HCT116 (cell line): Measurements from ENCODE around the gene LRIG1. TPM values are rescaled to one million over a fixed set of nuclear protein-coding genes. Genes with fewer than 3 reads are reported as not detected.

Experiments
- ATAC-seq: fragments of 200-7000 bp; cut with Tn5 transposase; 2 replicates; pipeline ENCODE4 v1.9.1; 2020; ENCODE audit warnings: mild to moderate bottlenecking, moderate library complexity
- BruUV-seq: library from RNA; stranded (reverse); fragments of 400-500 nt; replicated peaks from 2 replicates; lab custom pipeline; 2021; lab: Mats Ljungman, UMichigan
- CTCF ChIA-PET: fragments of 300-600 bp; sonication (Branson Sonifier 250); formaldehyde crosslinking; loops from one replicate; lab custom pipeline; 2021; ENCODE audit warnings: antibody characterized with exemption; lab: Charles Lee
- POLR2A ChIA-PET: fragments of 300-600, 350-600 bp; sonication (Branson Sonifier 250); formaldehyde crosslinking; loops from one replicate; lab custom pipeline; 2021; ENCODE audit warnings: antibody characterized with exemption; lab: Charles Lee
- RAD21 ChIA-PET, 2 experiments: fragments of 300-600 bp; sonication (Branson Sonifier 250); formaldehyde crosslinking; loops; one replicate each; lab custom pipeline; 2023; ENCODE audit warnings: low total read pairs in 2 of 2; ENCODE audit not compliant: uncharacterized antibody in 2 of 2, unreplicated experiment in 2 of 2, low non-redundant PET in 1 of 2; lab: Charles Lee
- DNase-seq: peaks from one replicate; pipeline ENCODE4 v3.0.0-alpha.2; 2010; ENCODE audit warnings: low read depth, low spot score
- H2AFZ ChIP-seq: fragments of 200-600 bp; shearing (Covaris generic), sonication (generic); 2 replicates; pipeline ENCODE4 v1.6.1; 2017; ENCODE audit warnings: low read depth, mixed run types, mixed read lengths, antibody characterized with exemption, low read length; ENCODE audit not compliant: poor library complexity, severe bottlenecking
- H3K27ac ChIP-seq: 2 replicates; pipeline ENCODE4 v1.5.1; 2012; ENCODE audit warnings: low read depth, low read length
- H3K27me3 ChIP-seq: fragments of 200-600 bp; sonication (generic); 2 replicates; pipeline ENCODE4 v1.6.1; 2016; ENCODE audit warnings: mixed run types, low read length, mixed read lengths; ENCODE audit not compliant: insufficient read depth
- H3K36me3 ChIP-seq, 2 experiments: fragments of 200-500 bp in 1 of 2; fragments of 200-600 bp in 1 of 2; sonication (Bioruptor generic) in 1 of 2; sonication (generic) in 1 of 2; 2 replicates each; pipeline versions ENCODE4 v1.5.1 to v1.6.1; 2014 to 2016; ENCODE audit warnings: low read length in 2 of 2, inconsistent platforms in 1 of 2, mixed read lengths in 1 of 2, mixed run types in 1 of 2; ENCODE audit not compliant: insufficient read depth in 2 of 2, control insufficient read depth in 1 of 2
- H3K4me1 ChIP-seq, 2 experiments: fragments of 200-600 bp in 1 of 2; sonication (generic) in 1 of 2; 2 replicates each; pipeline versions ENCODE4 v1.5.1 to v1.6.1; 2012 to 2017; ENCODE audit warnings: low read length in 2 of 2, inconsistent platforms in 1 of 2, mild to moderate bottlenecking in 1 of 2, mixed read lengths in 1 of 2, mixed run types in 1 of 2, moderate library complexity in 1 of 2; ENCODE audit not compliant: insufficient read depth in 2 of 2, control insufficient read depth in 1 of 2
- H3K4me2 ChIP-seq: fragments of 200-600 bp; sonication (generic); 2 replicates; pipeline ENCODE4 v1.6.1; 2017; ENCODE audit warnings: mixed run types, low read length, mixed read lengths
- H3K4me3 ChIP-seq, 2 experiments: fragments of 200-600 bp in 1 of 2; sonication (generic) in 1 of 2; replicated peaks in 1 of 2; 2 replicates each; pipeline ENCODE4 v1.5.1; 2011 to 2016; ENCODE audit warnings: low read length in 2 of 2, control low read depth in 1 of 2, low read depth in 1 of 2, mild to moderate bottlenecking in 1 of 2, mixed read lengths in 1 of 2, mixed run types in 1 of 2
- H3K79me2 ChIP-seq: fragments of 200-600 bp; sonication (generic); 2 replicates; pipeline ENCODE4 v1.6.1; 2017; ENCODE audit warnings: mild to moderate bottlenecking, mixed run types, low read length, moderate library complexity, mixed read lengths; ENCODE audit not compliant: insufficient read depth
- H3K9ac ChIP-seq: fragments of 200-600 bp; sonication (generic); 2 replicates; pipeline ENCODE4 v1.6.1; 2016; ENCODE audit warnings: low read length, mixed read lengths
- H3K9me2 ChIP-seq: fragments of 200-600 bp; sonication (generic), shearing (Covaris generic); 2 replicates; pipeline ENCODE4 v1.6.1; 2017; ENCODE audit warnings: mixed run types, mild to moderate bottlenecking, moderate library complexity; ENCODE audit not compliant: insufficient read depth
- H3K9me3 ChIP-seq, 2 experiments: fragments of 200-500 bp in 1 of 2; fragments of 200-600 bp in 1 of 2; sonication (Bioruptor generic) in 1 of 2; sonication (generic) in 1 of 2; 2 replicates each; pipeline ENCODE4 v1.6.1; 2014 to 2017; ENCODE audit warnings: low read length in 2 of 2, mixed read lengths in 2 of 2, inconsistent platforms in 1 of 2, low read depth in 1 of 2, mild to moderate bottlenecking in 1 of 2, mixed run types in 1 of 2, moderate library complexity in 1 of 2; ENCODE audit not compliant: control insufficient read depth in 1 of 2, insufficient read depth in 1 of 2
- H4K20me1 ChIP-seq: fragments of 200-600 bp; sonication (generic), shearing (Covaris generic); 2 replicates; pipeline ENCODE4 v1.6.1; 2017; ENCODE audit warnings: mixed run types, mild to moderate bottlenecking, moderate library complexity; ENCODE audit not compliant: insufficient read depth
- CBX3 ChIP-seq: IDR thresholded peaks from 2 replicates; pipeline ENCODE4 v1.6.1; 2012; ENCODE audit warnings: low read depth
- CEBPB ChIP-seq: IDR thresholded peaks from 2 replicates; pipeline ENCODE4 v1.6.1; 2012; ENCODE audit warnings: low read depth
- ELF1 ChIP-seq: IDR thresholded peaks from 2 replicates; pipeline ENCODE4 v1.6.1; 2012; ENCODE audit warnings: low read depth, borderline replicate concordance
- EZH2phosphoT487 ChIP-seq: fragments of 200-600 bp; IDR thresholded peaks from 2 replicates; pipeline ENCODE4 v1.6.1; 2018; ENCODE audit warnings: antibody characterized with exemption, borderline replicate concordance
- FOSL1 ChIP-seq: IDR thresholded peaks from 2 replicates; pipeline ENCODE4 v1.6.1; 2012; ENCODE audit warnings: low read depth
- JUND ChIP-seq: IDR thresholded peaks from 2 replicates; pipeline ENCODE4 v1.6.1; 2012
- MAX ChIP-seq: IDR thresholded peaks from 2 replicates; pipeline ENCODE4 v1.6.1; 2012
- POLR2A ChIP-seq: IDR thresholded peaks from 2 replicates; pipeline ENCODE4 v1.7.0; 2011; ENCODE audit warnings: borderline replicate concordance; ENCODE audit not compliant: insufficient read depth, insufficient read length; ENCODE audit errors: extremely low read depth
- POLR2AphosphoS5 ChIP-seq: IDR thresholded peaks from 2 replicates; pipeline ENCODE4 v1.6.1; 2011; ENCODE audit warnings: mild to moderate bottlenecking, low read depth, low read length, moderate library complexity
- RAD21 ChIP-seq: IDR thresholded peaks from 2 replicates; pipeline ENCODE4 v1.6.1; 2012; ENCODE audit warnings: low read depth, mild to moderate bottlenecking
- SIN3A ChIP-seq: IDR thresholded peaks from 2 replicates; pipeline ENCODE4 v1.6.1; 2012; ENCODE audit warnings: low read depth
- SP1 ChIP-seq: IDR thresholded peaks from 2 replicates; pipeline ENCODE4 v1.6.1; 2012; ENCODE audit warnings: low read depth
- SRF ChIP-seq: IDR thresholded peaks from 2 replicates; pipeline ENCODE4 v1.6.1; 2012; ENCODE audit warnings: low read depth
- TCF7L2 ChIP-seq: IDR thresholded peaks from 2 replicates; pipeline ENCODE4 v1.7.0; 2011; ENCODE audit warnings: borderline replicate concordance, inconsistent platforms; ENCODE audit not compliant: insufficient read depth, insufficient read length; ENCODE audit errors: extremely low read depth
- YY1 ChIP-seq: IDR thresholded peaks from 2 replicates; pipeline ENCODE4 v1.6.1; 2011; ENCODE audit warnings: low read length, low read depth, moderate library complexity, mild to moderate bottlenecking; ENCODE audit not compliant: insufficient replicate concordance; ENCODE audit errors: extremely low read depth
- ZFX ChIP-seq: fragments of 450-650 bp; IDR thresholded peaks from 2 replicates; pipeline ENCODE4 v1.6.1; 2017
- intact Hi-C: fragments of 100-400 bp; cut with micrococcal nuclease; formaldehyde crosslinking; loops from 2 replicates; pipeline ENCODE4 v1.10.0; 2022
- total RNA-seq: library from RNA; stranded (reverse); gene quantifications from one replicate; pipeline ENCODE4 v1.2.1, GENCODE V29; 2021; ENCODE audit not compliant: unreplicated experiment
- TF ChIP-seq, protein P1 (sequence below): IDR thresholded peaks from 2 replicates; pipeline ENCODE4 v1.6.1; 2012
- TF ChIP-seq, protein P2 (sequence below), 3 experiments: fragments of 200-600 bp in 1 of 3; sonication (generic) in 1 of 3; IDR thresholded peaks in 2 of 3; conservative IDR thresholded peaks in 1 of 3; 2 replicates each; pipeline ENCODE4 v1.5.1; 2012 to 2017; ENCODE audit warnings: low read depth in 2 of 3, low read length in 2 of 3, antibody characterized with exemption in 1 of 3, borderline replicate concordance in 1 of 3, control low read depth in 1 of 3, mild to moderate bottlenecking in 1 of 3, mixed read lengths in 1 of 3, mixed run types in 1 of 3, moderate library complexity in 1 of 3; ENCODE audit not compliant: insufficient read depth in 1 of 3
- TF ChIP-seq, protein P3 (sequence below): IDR thresholded peaks from 2 replicates; pipeline ENCODE4 v1.6.1; 2012; ENCODE audit warnings: low read depth
- TF ChIP-seq, protein P4 (sequence below): IDR thresholded peaks from 2 replicates; pipeline ENCODE4 v1.6.1; 2011; ENCODE audit warnings: mild to moderate bottlenecking, low read length, moderate library complexity; ENCODE audit not compliant: insufficient replicate concordance; ENCODE audit errors: extremely low read depth

LRIG1 gene
- total RNA-seq, 1 experiment from 2014 or later, result 3.1 TPM

DNA sequence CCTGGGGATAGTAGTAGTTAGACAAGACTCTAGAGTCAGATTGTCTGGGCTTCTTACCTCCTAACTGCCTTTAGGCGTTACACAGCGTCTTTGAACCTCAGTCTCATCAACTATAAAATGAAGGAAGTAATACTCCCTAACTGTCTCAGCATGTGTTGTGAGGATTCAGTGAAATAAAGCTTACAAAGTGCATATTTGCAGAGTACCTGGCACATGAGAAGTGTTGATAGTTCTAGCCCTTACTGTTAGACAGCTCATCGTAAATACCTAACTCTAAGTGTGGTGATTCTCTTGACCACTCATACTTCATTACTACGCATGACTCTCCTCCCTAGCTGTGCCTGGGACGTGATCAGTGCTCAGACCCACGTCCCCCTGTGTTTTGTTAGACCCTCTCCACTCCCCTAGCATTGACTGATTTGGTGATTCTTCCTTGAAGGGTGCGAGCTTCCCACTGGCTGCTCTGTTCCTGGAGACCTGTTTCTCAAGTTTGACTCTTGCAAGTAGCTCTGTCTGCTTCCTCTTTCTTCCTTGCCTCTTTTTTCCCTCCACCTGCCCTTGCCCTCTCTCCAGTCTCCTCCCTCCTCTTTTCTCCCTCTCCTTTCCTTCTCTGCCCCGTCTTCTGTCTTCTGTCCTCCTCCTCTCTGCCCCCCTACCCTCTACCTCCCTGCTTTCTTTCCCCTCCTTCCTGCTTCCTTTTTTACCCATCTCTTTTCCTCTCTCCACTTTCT is 155.8 kb downstream of the LRIG1 start:
- Histone ChIP-seq H3K4me1 (no peaks in the 10 kb centered on the region), H3K27ac (no peak overlapping the region), H3K79me2 (no peaks in the 10 kb centered on the region), H3K4me3 (no peak overlapping the region), H2AFZ (no peak overlapping the region), H4K20me1 (no peaks in the 10 kb centered on the region), H3K36me3 (no peaks in the 10 kb centered on the region), H3K9me3 (no peaks in the 10 kb centered on the region), H3K27me3 (no peaks in the 10 kb centered on the region), H3K9me2 (no peaks in the 10 kb centered on the region), H3K4me2 (no peak overlapping the region), H3K9ac (no peak overlapping the region)
- no TSS peak for BruUV-seq
- ATAC-seq (no peak), DNase-seq (no peak)
- CTCF ChIA-PET, result no interaction called here
- intact Hi-C loops, result no loop called here
- POLR2A ChIA-PET, result no interaction called here
- TF ChIP-seq FOSL1 (no peak), EZH2phosphoT487 (no peak), ELF1 (no peak), YY1 (no peak), TCF7L2 (no peak), POLR2A (no peak), JUND (no peak), SIN3A (no peak), CBX3 (no peak), RAD21 (no peak), POLR2AphosphoS5 (no peak), CEBPB (no peak), ZFX (no peak), SRF (no peak), MAX (no peak), SP1 (no peak)
- TF ChIP-seq, protein P1, sequence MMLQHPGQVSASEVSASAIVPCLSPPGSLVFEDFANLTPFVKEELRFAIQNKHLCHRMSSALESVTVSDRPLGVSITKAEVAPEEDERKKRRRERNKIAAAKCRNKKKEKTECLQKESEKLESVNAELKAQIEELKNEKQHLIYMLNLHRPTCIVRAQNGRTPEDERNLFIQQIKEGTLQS, result no peak
- TF ChIP-seq, protein P2, sequence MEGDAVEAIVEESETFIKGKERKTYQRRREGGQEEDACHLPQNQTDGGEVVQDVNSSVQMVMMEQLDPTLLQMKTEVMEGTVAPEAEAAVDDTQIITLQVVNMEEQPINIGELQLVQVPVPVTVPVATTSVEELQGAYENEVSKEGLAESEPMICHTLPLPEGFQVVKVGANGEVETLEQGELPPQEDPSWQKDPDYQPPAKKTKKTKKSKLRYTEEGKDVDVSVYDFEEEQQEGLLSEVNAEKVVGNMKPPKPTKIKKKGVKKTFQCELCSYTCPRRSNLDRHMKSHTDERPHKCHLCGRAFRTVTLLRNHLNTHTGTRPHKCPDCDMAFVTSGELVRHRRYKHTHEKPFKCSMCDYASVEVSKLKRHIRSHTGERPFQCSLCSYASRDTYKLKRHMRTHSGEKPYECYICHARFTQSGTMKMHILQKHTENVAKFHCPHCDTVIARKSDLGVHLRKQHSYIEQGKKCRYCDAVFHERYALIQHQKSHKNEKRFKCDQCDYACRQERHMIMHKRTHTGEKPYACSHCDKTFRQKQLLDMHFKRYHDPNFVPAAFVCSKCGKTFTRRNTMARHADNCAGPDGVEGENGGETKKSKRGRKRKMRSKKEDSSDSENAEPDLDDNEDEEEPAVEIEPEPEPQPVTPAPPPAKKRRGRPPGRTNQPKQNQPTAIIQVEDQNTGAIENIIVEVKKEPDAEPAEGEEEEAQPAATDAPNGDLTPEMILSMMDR (IDR thresholded peaks at IDR 0.05 in 2 of 3, conservative IDR thresholded peaks at IDR 0.05 in 1 of 3; ENCODE audit: borderline replicate concordance in 1 of 3, insufficient read depth in 1 of 3, low read depth in 2 of 3, low read length in 2 of 3), result no peak
- TF ChIP-seq, protein P3, sequence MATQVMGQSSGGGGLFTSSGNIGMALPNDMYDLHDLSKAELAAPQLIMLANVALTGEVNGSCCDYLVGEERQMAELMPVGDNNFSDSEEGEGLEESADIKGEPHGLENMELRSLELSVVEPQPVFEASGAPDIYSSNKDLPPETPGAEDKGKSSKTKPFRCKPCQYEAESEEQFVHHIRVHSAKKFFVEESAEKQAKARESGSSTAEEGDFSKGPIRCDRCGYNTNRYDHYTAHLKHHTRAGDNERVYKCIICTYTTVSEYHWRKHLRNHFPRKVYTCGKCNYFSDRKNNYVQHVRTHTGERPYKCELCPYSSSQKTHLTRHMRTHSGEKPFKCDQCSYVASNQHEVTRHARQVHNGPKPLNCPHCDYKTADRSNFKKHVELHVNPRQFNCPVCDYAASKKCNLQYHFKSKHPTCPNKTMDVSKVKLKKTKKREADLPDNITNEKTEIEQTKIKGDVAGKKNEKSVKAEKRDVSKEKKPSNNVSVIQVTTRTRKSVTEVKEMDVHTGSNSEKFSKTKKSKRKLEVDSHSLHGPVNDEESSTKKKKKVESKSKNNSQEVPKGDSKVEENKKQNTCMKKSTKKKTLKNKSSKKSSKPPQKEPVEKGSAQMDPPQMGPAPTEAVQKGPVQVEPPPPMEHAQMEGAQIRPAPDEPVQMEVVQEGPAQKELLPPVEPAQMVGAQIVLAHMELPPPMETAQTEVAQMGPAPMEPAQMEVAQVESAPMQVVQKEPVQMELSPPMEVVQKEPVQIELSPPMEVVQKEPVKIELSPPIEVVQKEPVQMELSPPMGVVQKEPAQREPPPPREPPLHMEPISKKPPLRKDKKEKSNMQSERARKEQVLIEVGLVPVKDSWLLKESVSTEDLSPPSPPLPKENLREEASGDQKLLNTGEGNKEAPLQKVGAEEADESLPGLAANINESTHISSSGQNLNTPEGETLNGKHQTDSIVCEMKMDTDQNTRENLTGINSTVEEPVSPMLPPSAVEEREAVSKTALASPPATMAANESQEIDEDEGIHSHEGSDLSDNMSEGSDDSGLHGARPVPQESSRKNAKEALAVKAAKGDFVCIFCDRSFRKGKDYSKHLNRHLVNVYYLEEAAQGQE, result no peak
- TF ChIP-seq, protein P4, sequence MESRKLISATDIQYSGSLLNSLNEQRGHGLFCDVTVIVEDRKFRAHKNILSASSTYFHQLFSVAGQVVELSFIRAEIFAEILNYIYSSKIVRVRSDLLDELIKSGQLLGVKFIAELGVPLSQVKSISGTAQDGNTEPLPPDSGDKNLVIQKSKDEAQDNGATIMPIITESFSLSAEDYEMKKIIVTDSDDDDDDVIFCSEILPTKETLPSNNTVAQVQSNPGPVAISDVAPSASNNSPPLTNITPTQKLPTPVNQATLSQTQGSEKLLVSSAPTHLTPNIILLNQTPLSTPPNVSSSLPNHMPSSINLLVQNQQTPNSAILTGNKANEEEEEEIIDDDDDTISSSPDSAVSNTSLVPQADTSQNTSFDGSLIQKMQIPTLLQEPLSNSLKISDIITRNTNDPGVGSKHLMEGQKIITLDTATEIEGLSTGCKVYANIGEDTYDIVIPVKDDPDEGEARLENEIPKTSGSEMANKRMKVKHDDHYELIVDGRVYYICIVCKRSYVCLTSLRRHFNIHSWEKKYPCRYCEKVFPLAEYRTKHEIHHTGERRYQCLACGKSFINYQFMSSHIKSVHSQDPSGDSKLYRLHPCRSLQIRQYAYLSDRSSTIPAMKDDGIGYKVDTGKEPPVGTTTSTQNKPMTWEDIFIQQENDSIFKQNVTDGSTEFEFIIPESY, result no peak
- RAD21 ChIA-PET, result no interaction called here
